Activated CD4-positive, alpha-beta T cell treated with anti-CD3 and anti-CD28 coated beads for 36 hours (primary cell): ENCODE results near the gene STAT4. TPM values are rescaled to one million over a fixed set of nuclear protein-coding genes. Genes with fewer than 3 reads are reported as not detected.

Experiments used
- ATAC-seq: fragments of 200-7000 bp; cut with Tn5 transposase; one replicate; pipeline ENCODE4 v1.10.0; 2021; ENCODE audit warnings: mild to moderate bottlenecking, moderate library complexity
- CTCF ChIA-PET: fragments of 350-600 bp; sonication (Branson Sonifier 250); formaldehyde crosslinking; loops from one replicate; lab custom pipeline; 2021; ENCODE audit warnings: antibody characterized with exemption; lab: Charles Lee
- POLR2A ChIA-PET: fragments of 350-600 bp; sonication (Branson Sonifier 250); formaldehyde crosslinking; loops from one replicate; lab custom pipeline; 2021; ENCODE audit warnings: antibody characterized with exemption, inconsistent platforms; lab: Charles Lee
- DNase-seq: peaks from one replicate; pipeline ENCODE4 v3.0.0-alpha.2; 2020
- H3K27ac Mint-ChIP-seq: one replicate; pipeline ENCODE4 v1.8.0; 2021; ENCODE audit warnings: mixed read lengths
- H3K27me3 Mint-ChIP-seq: one replicate; pipeline ENCODE4 v1.8.0; 2021; ENCODE audit warnings: mixed read lengths
- H3K36me3 Mint-ChIP-seq: one replicate; pipeline ENCODE4 v1.8.0; 2021; ENCODE audit warnings: low read depth, mixed read lengths
- H3K4me1 Mint-ChIP-seq: one replicate; pipeline ENCODE4 v1.8.0; 2021; ENCODE audit warnings: mixed read lengths
- H3K4me3 Mint-ChIP-seq: one replicate; pipeline ENCODE4 v1.8.0; 2021; ENCODE audit warnings: mild to moderate bottlenecking, moderate library complexity, mixed read lengths
- H3K9me3 Mint-ChIP-seq: one replicate; pipeline ENCODE4 v1.8.0; 2021; ENCODE audit warnings: low read depth, mixed read lengths
- intact Hi-C, 2 experiments: fragments of 100-400 bp; cut with DNase I in 1 of 2; cut with micrococcal nuclease in 1 of 2; formaldehyde crosslinking; loops; one replicate each; pipeline versions ENCODE4 v1.14.2 to v1.15.1; 2022 to 2024; cut with DNase I, micrococcal nuclease
- total RNA-seq, 2 experiments: library from RNA; stranded (reverse); gene quantifications; one replicate each; pipeline ENCODE4 v1.2.3, GENCODE V29; 2021

Gene STAT4
- total RNA-seq, 2 experiments from 2014 or later: 48.8 to 59.5 TPM

GRCh38 chr2:191066197-191066918 is 84.4 kb downstream of the STAT4 start:
- H3K27ac Mint-ChIP-seq: peak overlapping the region; percentile 66
- peak; percentile 53 for ATAC-seq
- intact Hi-C loops: no loop called here
- H3K9me3 Mint-ChIP-seq: no peaks in the 10 kb centered on the region
- peaks cover 72% of the 10 kb centered on the region for H3K4me1 Mint-ChIP-seq
- ChIA-PET CTCF (interaction anchor here (0.6 to 7.6 kb wide), 4 partner anchors 12 to 462 kb away, joined by 3 to 90 read pairs (median 3); no protein-coding TSS in a partner anchor), POLR2A (no interaction called here)
- no peak for DNase-seq
- no peaks in the 10 kb centered on the region for H3K27me3 Mint-ChIP-seq
- H3K36me3 Mint-ChIP-seq: peaks cover 36% of the 10 kb centered on the region
- H3K4me3 Mint-ChIP-seq: peak overlapping the region; percentile 47

GRCh38 chr2:191065785-191066184 is 85.0 kb downstream of the STAT4 start:
- CTCF ChIA-PET: interaction anchor here (0.6 to 7.6 kb wide), 6 partner anchors 13 to 463 kb away, joined by 3 to 90 read pairs (median 3); no protein-coding TSS in a partner anchor
- intact Hi-C loops: no loop called here
- DNase-seq (no peak), ATAC-seq (no peak)
- peaks cover 42% of the 10 kb centered on the region for H3K36me3 Mint-ChIP-seq
- POLR2A ChIA-PET: no interaction called here
- H3K4me3 Mint-ChIP-seq: peak overlapping the region; percentile 47
- peak overlapping the region; percentile 66 for H3K27ac Mint-ChIP-seq
- peaks cover 74% of the 10 kb centered on the region for H3K4me1 Mint-ChIP-seq
- H3K27me3 Mint-ChIP-seq: no peaks in the 10 kb centered on the region
- no peaks in the 10 kb centered on the region for H3K9me3 Mint-ChIP-seq

GRCh38 chr2:191064590-191064989 is 86.2 kb downstream of the STAT4 start:
- Mint-ChIP-seq H3K4me1 (peaks cover 71% of the 10 kb centered on the region), H3K27me3 (no peaks in the 10 kb centered on the region), H3K36me3 (peaks cover 49% of the 10 kb centered on the region), H3K27ac (peak overlapping the region; percentile 75), H3K4me3 (peak overlapping the region; percentile 53), H3K9me3 (no peaks in the 10 kb centered on the region)
- CTCF ChIA-PET: interaction anchor here (0.6 to 7.6 kb wide), 7 partner anchors 13 to 744 kb away, joined by 3 to 90 read pairs (median 3); no protein-coding TSS in a partner anchor
- POLR2A ChIA-PET: no interaction called here
- intact Hi-C loops: no loop called here
- DNase-seq (peak; percentile 18), ATAC-seq (peak; percentile 33)

- Mint-ChIP-seq H3K36me3 (peaks cover 50% of the 10 kb centered on the region), H3K27ac (no peak overlapping the region), H3K4me1 (peaks cover 72% of the 10 kb centered on the region), H3K4me3 (no peak overlapping the region), H3K27me3 (no peaks in the 10 kb centered on the region), H3K9me3 (no peaks in the 10 kb centered on the region)
- CTCF ChIA-PET: interaction anchor here (1.0 to 7.6 kb wide), 5 partner anchors 12 to 91 kb away, joined by 3 to 90 read pairs (median 4); no protein-coding TSS in a partner anchor
- intact Hi-C loops: no loop called here
- no peak for DNase-seq
- POLR2A ChIA-PET: no interaction called here
- ATAC-seq: no peak
These were observed 87.2 kb downstream of the STAT4 start for GRCh38 chr2:191063584-191063983.

- ChIA-PET POLR2A (no interaction called here), CTCF (interaction anchor here (0.6 to 7.6 kb wide), 4 partner anchors 10 to 94 kb away, joined by 3 to 90 read pairs (median 9); no protein-coding TSS in a partner anchor)
- H3K36me3 Mint-ChIP-seq: peaks cover 53% of the 10 kb centered on the region
- peaks cover 67% of the 10 kb centered on the region for H3K4me1 Mint-ChIP-seq
- H3K9me3 Mint-ChIP-seq: no peaks in the 10 kb centered on the region
- H3K4me3 Mint-ChIP-seq: no peak overlapping the region
- peak overlapping the region; percentile 51 for H3K27ac Mint-ChIP-seq
- no peaks in the 10 kb centered on the region for H3K27me3 Mint-ChIP-seq
- no peak for ATAC-seq
- intact Hi-C loops: no loop called here
- peak; percentile 17 for DNase-seq
These were observed 89.3 kb downstream of the STAT4 start for GRCh38 chr2:191061381-191061980.

- Mint-ChIP-seq H3K4me1 (peaks cover 63% of the 10 kb centered on the region), H3K27me3 (no peaks in the 10 kb centered on the region), H3K4me3 (no peak overlapping the region), H3K36me3 (peaks cover 44% of the 10 kb centered on the region), H3K27ac (no peak overlapping the region), H3K9me3 (no peaks in the 10 kb centered on the region)
- ChIA-PET POLR2A (interaction anchor here (0.6 to 0.9 kb wide), 3 partner anchors 82 to 356 kb away, joined by 3 to 4 read pairs (median 3); no protein-coding TSS in a partner anchor), CTCF (interaction anchor here (0.5 to 7.6 kb wide), 11 partner anchors 8 to 466 kb away, joined by 3 to 90 read pairs (median 4); no protein-coding TSS in a partner anchor)
- intact Hi-C loops: loop anchor here (1.0 to 2.0 kb wide), 3 partner anchors 19 to 55 kb away; no protein-coding TSS in a partner anchor
- no peak for DNase-seq
- ATAC-seq: peak; percentile 89
These were observed 91.5 kb downstream of the STAT4 start for GRCh38 chr2:191059308-191059707.

GRCh38 chr2:191056228-191056627 is 94.6 kb downstream of the STAT4 start:
- ChIA-PET POLR2A (interaction anchor here (0.7 kb wide), 1 partner anchor 1017 kb away, joined by 5 read pairs; no protein-coding TSS in a partner anchor), CTCF (interaction anchor here (10.6 kb wide), 1 partner anchor 100 kb away, joined by 348 read pairs; no protein-coding TSS in a partner anchor)
- Mint-ChIP-seq H3K27me3 (no peaks in the 10 kb centered on the region), H3K4me1 (peaks cover 38% of the 10 kb centered on the region), H3K27ac (peak overlapping the region; percentile 55), H3K36me3 (peaks cover 21% of the 10 kb centered on the region), H3K9me3 (no peaks in the 10 kb centered on the region), H3K4me3 (no peak overlapping the region)
- intact Hi-C loops: no loop called here
- DNase-seq (no peak), ATAC-seq (peak; percentile 39)

GRCh38 chr2:191053256-191053655 is 97.5 kb downstream of the STAT4 start:
- Mint-ChIP-seq H3K27me3 (no peaks in the 10 kb centered on the region), H3K4me3 (no peak overlapping the region)
- POLR2A ChIA-PET: no interaction called here

GRCh38 chr2:191051825-191052778 is 98.7 kb downstream of the STAT4 start:
- ChIA-PET CTCF (interaction anchor here (0.6 to 10.6 kb wide), 63 partner anchors 8 to 534 kb away, joined by 3 to 348 read pairs (median 5); partner anchors contain the start of genes STAT1 and STAT4), POLR2A (interaction anchor here (0.6 kb wide), 2 partner anchors 24 to 280 kb away, joined by 3 to 4 read pairs; no protein-coding TSS in a partner anchor)

More at GRCh38 chr2:191053256-191053655, 97.5 kb downstream of the STAT4 start:
- Mint-ChIP-seq H3K9me3 (no peaks in the 10 kb centered on the region), H3K4me1 (peaks cover 21% of the 10 kb centered on the region), H3K27ac (no peak overlapping the region), H3K36me3 (peaks cover 6% of the 10 kb centered on the region)
- DNase-seq (no peak), ATAC-seq (no peak)
- CTCF ChIA-PET: interaction anchor here (0.7 to 10.6 kb wide), 40 partner anchors 9 to 469 kb away, joined by 3 to 348 read pairs (median 7); partner anchors contain the start of gene STAT4
- intact Hi-C loops: loop anchor here in 1 of 2 experiments (2.0 to 5.0 kb wide), 3 partner anchors 194 to 468 kb away; partner anchors contain the start of gene MYO1B

GRCh38 chr2:191051177-191051576 is 99.6 kb downstream of the STAT4 start:
- H3K4me3 Mint-ChIP-seq: no peak overlapping the region
- intact Hi-C loops: loop anchor here in 1 of 2 experiments (5.0 kb wide), 2 partner anchors 196 to 326 kb away; partner anchors contain the start of gene MYO1B
- POLR2A ChIA-PET: no interaction called here

More at GRCh38 chr2:191051825-191052778, 98.7 kb downstream of the STAT4 start:
- Mint-ChIP-seq H3K27me3 (no peaks in the 10 kb centered on the region), H3K4me1 (peaks cover 15% of the 10 kb centered on the region), H3K36me3 (peaks cover 4% of the 10 kb centered on the region), H3K27ac (no peak overlapping the region), H3K9me3 (no peaks in the 10 kb centered on the region), H3K4me3 (no peak overlapping the region)
- intact Hi-C loops: loop anchor here (1.0 to 5.0 kb wide), 6 partner anchors 99 to 469 kb away; partner anchors contain the start of gene MYO1B (in 1 of the 2)
- ATAC-seq (peak; percentile 71), DNase-seq (peak; percentile 26)

More at GRCh38 chr2:191051177-191051576, 99.6 kb downstream of the STAT4 start:
- DNase-seq: peak; percentile 23
- Mint-ChIP-seq H3K9me3 (no peaks in the 10 kb centered on the region), H3K27ac (no peak overlapping the region), H3K4me1 (peaks cover 8% of the 10 kb centered on the region), H3K36me3 (peaks cover 2% of the 10 kb centered on the region), H3K27me3 (no peaks in the 10 kb centered on the region)
- CTCF ChIA-PET: interaction anchor here (0.5 to 10.6 kb wide), 30 partner anchors 11 to 535 kb away, joined by 3 to 348 read pairs (median 5); partner anchors contain the start of genes STAT1 and STAT4
- ATAC-seq: peak; percentile 73
